ENCODE measurements around the gene RHOJ.
"Not testable (repeated sequence)": the region's sequence is repeated elsewhere in the genome, so short reads cannot be mapped to it uniquely, and the experiment has no call there.

The RHOJ gene

DNA sequence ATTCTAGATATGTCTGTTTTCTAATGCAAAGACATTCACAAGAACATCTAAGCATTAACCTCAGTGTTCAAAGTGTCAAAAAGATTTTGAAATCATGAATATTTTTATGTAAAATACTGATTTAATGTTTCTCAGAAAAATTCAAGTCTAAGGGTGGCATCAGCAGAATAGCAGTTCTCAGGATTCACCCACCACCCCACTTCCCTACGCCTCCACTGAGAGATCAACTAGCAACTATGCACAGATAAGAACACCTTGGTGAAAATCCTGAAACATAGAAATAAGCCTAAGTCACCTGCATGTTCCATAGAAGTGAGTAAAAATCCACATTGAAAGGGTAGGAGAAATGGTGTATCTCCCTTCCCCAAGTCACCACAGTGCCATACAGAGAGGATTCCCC, 40.9 kb upstream of the RHOJ start:
- H3K27me3 ChIP-seq (ENCODE audit: control insufficient read depth, low read length) = no peaks in the 10 kb centered on the region
- no peaks in the 10 kb centered on the region for H3F3A ChIP-seq (ENCODE audit: control insufficient read depth, insufficient read depth)
- H3K4me2 ChIP-seq (ENCODE audit: low read length) = no peak overlapping the region
- H3K4me1 ChIP-seq (ENCODE audit: control insufficient read depth, low read length) = no peaks in the 10 kb centered on the region
- H3K9me3 ChIP-seq (ENCODE audit: control insufficient read depth, insufficient read depth, low read length) = no peaks in the 10 kb centered on the region
- no peaks in the 10 kb centered on the region for H3K79me2 ChIP-seq (ENCODE audit: control insufficient read depth, low read length)
- no peak overlapping the region for H3K27ac ChIP-seq (ENCODE audit: low read depth, low read length)
- H4K20me1 ChIP-seq (ENCODE audit: control insufficient read depth, insufficient read depth, low read depth, low read length) = no peaks in the 10 kb centered on the region
- no peaks in the 10 kb centered on the region for H3K9me2 ChIP-seq (replicated peaks; ENCODE audit: control insufficient read depth, low read length)
- H3K4me3 ChIP-seq (ENCODE audit: low read length) = no peak overlapping the region
- TF ChIP-seq, protein P1, sequence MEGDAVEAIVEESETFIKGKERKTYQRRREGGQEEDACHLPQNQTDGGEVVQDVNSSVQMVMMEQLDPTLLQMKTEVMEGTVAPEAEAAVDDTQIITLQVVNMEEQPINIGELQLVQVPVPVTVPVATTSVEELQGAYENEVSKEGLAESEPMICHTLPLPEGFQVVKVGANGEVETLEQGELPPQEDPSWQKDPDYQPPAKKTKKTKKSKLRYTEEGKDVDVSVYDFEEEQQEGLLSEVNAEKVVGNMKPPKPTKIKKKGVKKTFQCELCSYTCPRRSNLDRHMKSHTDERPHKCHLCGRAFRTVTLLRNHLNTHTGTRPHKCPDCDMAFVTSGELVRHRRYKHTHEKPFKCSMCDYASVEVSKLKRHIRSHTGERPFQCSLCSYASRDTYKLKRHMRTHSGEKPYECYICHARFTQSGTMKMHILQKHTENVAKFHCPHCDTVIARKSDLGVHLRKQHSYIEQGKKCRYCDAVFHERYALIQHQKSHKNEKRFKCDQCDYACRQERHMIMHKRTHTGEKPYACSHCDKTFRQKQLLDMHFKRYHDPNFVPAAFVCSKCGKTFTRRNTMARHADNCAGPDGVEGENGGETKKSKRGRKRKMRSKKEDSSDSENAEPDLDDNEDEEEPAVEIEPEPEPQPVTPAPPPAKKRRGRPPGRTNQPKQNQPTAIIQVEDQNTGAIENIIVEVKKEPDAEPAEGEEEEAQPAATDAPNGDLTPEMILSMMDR (IDR thresholded peaks at IDR 0.05; ENCODE audit: low read depth, low read length, poor library complexity, severe bottlenecking) = no peak
- TF ChIP-seq EZH2phosphoT487 (IDR thresholded peaks at IDR 0.05; ENCODE audit: borderline replicate concordance, low read length) = no peak
- no peaks in the 10 kb centered on the region for H3K36me3 ChIP-seq (ENCODE audit: control insufficient read depth, low read length)

DNA sequence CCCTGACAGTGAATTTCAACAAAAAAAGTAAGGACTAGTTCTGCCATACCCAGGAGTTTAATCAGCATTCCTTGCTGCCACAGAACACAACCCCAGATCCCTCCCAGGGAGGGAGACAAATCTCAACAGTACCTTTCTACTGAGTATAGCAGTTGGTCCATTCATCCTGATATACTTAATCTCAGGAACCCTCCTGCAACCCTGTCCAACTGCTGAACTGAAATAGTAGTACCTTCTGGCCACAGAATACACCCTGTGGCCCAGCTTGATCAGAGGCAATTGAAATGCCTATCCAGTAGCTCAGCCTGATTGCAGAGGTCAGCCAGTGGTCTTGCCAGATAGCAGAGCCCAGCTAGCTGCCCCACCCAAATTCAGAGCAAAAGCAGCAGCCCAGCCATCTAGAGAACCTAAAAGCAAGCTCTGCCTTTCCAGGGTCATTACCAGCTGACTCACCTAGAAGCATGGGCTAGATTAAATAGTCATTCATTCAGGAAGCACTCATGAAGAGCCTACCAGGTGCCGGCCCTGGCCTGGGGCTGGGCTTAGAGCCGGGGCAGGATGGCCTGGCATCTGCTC, 40.0 kb upstream of the RHOJ start:
- H3K4me2 ChIP-seq (ENCODE audit: low read length) = no peak overlapping the region
- no peak overlapping the region for H3K27ac ChIP-seq (ENCODE audit: low read depth, low read length)
- H3F3A ChIP-seq (ENCODE audit: control insufficient read depth, insufficient read depth) = no peaks in the 10 kb centered on the region
- no peaks in the 10 kb centered on the region for H3K4me1 ChIP-seq (ENCODE audit: control insufficient read depth, low read length)
- H3K9me2 ChIP-seq (replicated peaks; ENCODE audit: control insufficient read depth, low read length) = no peaks in the 10 kb centered on the region
- no peaks in the 10 kb centered on the region for H3K9me3 ChIP-seq (ENCODE audit: control insufficient read depth, insufficient read depth, low read length)
- H3K27me3 ChIP-seq (ENCODE audit: control insufficient read depth, low read length) = no peaks in the 10 kb centered on the region
- H4K20me1 ChIP-seq (ENCODE audit: control insufficient read depth, insufficient read depth, low read depth, low read length) = no peaks in the 10 kb centered on the region
- no peak overlapping the region for H3K4me3 ChIP-seq (ENCODE audit: low read length)
- no peaks in the 10 kb centered on the region for H3K36me3 ChIP-seq (ENCODE audit: control insufficient read depth, low read length)
- H3K79me2 ChIP-seq (ENCODE audit: control insufficient read depth, low read length) = no peaks in the 10 kb centered on the region
- no peak for TF ChIP-seq EZH2phosphoT487 (IDR thresholded peaks at IDR 0.05; ENCODE audit: borderline replicate concordance, low read length)
- TF ChIP-seq, protein P1 (IDR thresholded peaks at IDR 0.05; ENCODE audit: low read depth, low read length, poor library complexity, severe bottlenecking) = no peak

DNA sequence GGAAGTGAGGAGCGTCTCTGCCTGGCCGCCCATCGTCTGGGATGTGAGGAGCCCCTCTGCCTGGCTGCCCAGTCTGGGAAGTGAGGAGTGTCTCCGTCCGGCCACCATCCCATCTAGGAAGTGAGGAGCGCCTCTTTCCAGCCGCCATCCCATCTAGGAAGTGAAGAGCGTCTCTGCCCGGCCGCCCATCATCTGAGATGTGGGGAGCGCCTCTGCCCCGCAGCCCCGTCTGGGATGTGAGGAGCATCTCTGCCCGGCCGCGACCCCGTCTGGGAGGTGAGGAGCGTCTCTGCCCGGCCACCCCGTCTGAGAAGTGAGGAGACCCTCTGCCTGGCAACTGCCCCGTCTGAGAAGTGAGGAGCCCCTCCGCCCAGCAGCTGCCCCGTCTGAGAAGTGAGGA, 39.0 kb upstream of the RHOJ start:
- H3K79me2 ChIP-seq (ENCODE audit: control insufficient read depth, low read length); H3K4me1 ChIP-seq (ENCODE audit: control insufficient read depth, low read length); H3K27me3 ChIP-seq (ENCODE audit: control insufficient read depth, low read length); H3F3A ChIP-seq (ENCODE audit: control insufficient read depth, insufficient read depth); H4K20me1 ChIP-seq (ENCODE audit: control insufficient read depth, insufficient read depth, low read depth, low read length); H3K36me3 ChIP-seq (ENCODE audit: control insufficient read depth, low read length); H3K4me2 ChIP-seq (ENCODE audit: low read length); H3K4me3 ChIP-seq (ENCODE audit: low read length); H3K9me3 ChIP-seq (ENCODE audit: control insufficient read depth, insufficient read depth, low read length); H3K27ac ChIP-seq (ENCODE audit: low read depth, low read length); H3K9me2 ChIP-seq (replicated peaks; ENCODE audit: control insufficient read depth, low read length): not testable (repeated sequence)

DNA sequence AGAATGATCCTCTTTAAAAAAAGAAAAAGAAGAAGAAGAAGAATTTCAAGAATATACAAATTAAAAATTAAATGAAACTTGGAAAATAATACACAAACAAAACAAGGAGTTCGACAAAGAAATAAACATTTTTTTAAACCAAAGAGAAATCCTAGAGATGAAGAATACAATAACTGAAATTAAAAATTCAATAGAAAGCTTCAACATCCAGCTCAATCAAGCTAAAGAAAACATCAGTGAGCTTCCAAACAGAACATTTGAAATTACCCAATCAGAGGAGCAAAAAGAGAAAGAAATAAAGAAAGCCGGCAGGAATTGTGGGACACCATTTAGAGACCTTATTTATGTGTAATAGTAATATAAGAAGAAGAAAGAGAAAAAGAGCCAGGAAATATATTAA, 37.2 kb upstream of the RHOJ start:
- Histone ChIP-seq H3K36me3 (ENCODE audit: control insufficient read depth, low read length) (no peaks in the 10 kb centered on the region), H3K4me2 (ENCODE audit: low read length) (no peak overlapping the region), H3K27me3 (ENCODE audit: control insufficient read depth, low read length) (no peaks in the 10 kb centered on the region), H4K20me1 (ENCODE audit: control insufficient read depth, insufficient read depth, low read depth, low read length) (no peaks in the 10 kb centered on the region), H3F3A (ENCODE audit: control insufficient read depth, insufficient read depth) (no peaks in the 10 kb centered on the region), H3K9me2 (replicated peaks; ENCODE audit: control insufficient read depth, low read length) (no peaks in the 10 kb centered on the region), H3K27ac (ENCODE audit: low read depth, low read length) (no peak overlapping the region), H3K9me3 (ENCODE audit: control insufficient read depth, insufficient read depth, low read length) (no peaks in the 10 kb centered on the region), H3K4me1 (ENCODE audit: control insufficient read depth, low read length) (no peaks in the 10 kb centered on the region), H3K4me3 (ENCODE audit: low read length) (no peak overlapping the region), H3K79me2 (ENCODE audit: control insufficient read depth, low read length) (no peaks in the 10 kb centered on the region)
- TF ChIP-seq, protein P1 (IDR thresholded peaks at IDR 0.05; ENCODE audit: low read depth, low read length, poor library complexity, severe bottlenecking) = no peak
- TF ChIP-seq EZH2phosphoT487 (IDR thresholded peaks at IDR 0.05; ENCODE audit: borderline replicate concordance, low read length) = no peak

Measured in DOHH2 (cell line).